Gastrocnemius medialis (tissue), 4 donors: ENCODE data around the gene SERPINA3. TPM values are rescaled to one million over a fixed set of nuclear protein-coding genes. Genes with fewer than 3 reads are reported as not detected.

ENCODE experiments used
- ATAC-seq, 2 donors: fragments of 150-250 bp; one replicate each; pipeline ENCODE4 v1.9.1; 2016
- DNase-seq, 2 donors: peaks; one replicate each; pipeline ENCODE4 v3.0.0-alpha.2; 2019
- H3K27ac ChIP-seq, 4 donors: fragments of 200-600 bp; sonication (generic); 1 replicate in 1 of 4; 2 replicates in 3 of 4; pipeline ENCODE4 v1.5.1; 2016 to 2018; ENCODE audit warnings: mild to moderate bottlenecking in 2 of 4, moderate library complexity in 1 of 4
- H3K27me3 ChIP-seq, 3 donors: fragments of 200-600 bp; sonication (generic) in 2 of 3; 1 replicate in 1 of 3; 2 replicates in 2 of 3; pipeline versions ENCODE4 v1.5.1 to v1.6.0; 2016 to 2019; ENCODE audit warnings: mild to moderate bottlenecking in 1 of 3, moderate library complexity in 1 of 3
- H3K36me3 ChIP-seq, 2 donors: fragments of 200-600 bp; sonication (generic) in 1 of 2; one replicate each; pipeline ENCODE4 v1.5.1; 2017 to 2018
- H3K4me1 ChIP-seq, 2 donors: fragments of 200-600 bp; sonication (generic) in 1 of 2; one replicate each; pipeline ENCODE4 v1.5.1; 2016 to 2017; ENCODE audit warnings: mild to moderate bottlenecking in 2 of 2
- H3K4me3 ChIP-seq, 4 donors: fragments of 200-600 bp; sonication (generic) in 3 of 4; 1 replicate in 1 of 4; 2 replicates in 3 of 4; pipeline ENCODE4 v1.5.1; 2016 to 2019; ENCODE audit warnings: mild to moderate bottlenecking in 2 of 4
- H3K9me3 ChIP-seq, 3 donors: fragments of 200-600 bp; sonication (generic) in 2 of 3; 1 replicate in 1 of 3; 2 replicates in 2 of 3; pipeline ENCODE4 v1.5.1; 2016 to 2019
- CTCF ChIP-seq, 5 experiments: fragments of 450-650 bp in 3 of 5; fragments of 200-600 bp in 2 of 5; sonication (generic) in 2 of 5; IDR thresholded peaks in 4 of 5; conservative IDR thresholded peaks in 1 of 5; 1 replicate in 4 of 5; 2 replicates in 1 of 5; pipeline ENCODE4 v1.5.1; 2016 to 2019; ENCODE audit warnings: antibody characterized with exemption in 5 of 5, mild to moderate bottlenecking in 3 of 5, moderate library complexity in 3 of 5
- POLR2A ChIP-seq, 2 donors: fragments of 450-650 bp; IDR thresholded peaks; one replicate each; pipeline ENCODE4 v1.6.1; 2017; ENCODE audit warnings: antibody characterized with exemption in 2 of 2, mild to moderate bottlenecking in 2 of 2, moderate library complexity in 2 of 2
- in situ Hi-C, 4 donors: fragments of 200-750 bp; cut with MboI; loops; one replicate each; pipeline versions ENCODE4 v1.15.0 to v1.8.0; 2017; ENCODE audit warnings: low sequenced_read_pairs in 4 of 4
- intact Hi-C: fragments of 100-400 bp; cut with DNase I; formaldehyde crosslinking; loops from one replicate; pipeline ENCODE4 v1.15.1; 2023; ENCODE audit warnings: low total_unique reads
- total RNA-seq, 4 donors: library from RNA; depleted of rRNA; stranded (reverse); fragments of >200 nt; gene quantifications; one replicate each; pipeline versions ENCODE4 v1.1.0 to v1.2.3, GENCODE V29; 2016

Gene SERPINA3
- total RNA-seq, 4 donors from 2014 or later: 18.3 to 80.9 (median 66.3) TPM

- DNase-seq (peak in 1 of 2 donors; percentile 30), ATAC-seq (no peak)
- TF ChIP-seq POLR2A (IDR thresholded peaks at IDR 0.05) (no peak), CTCF (IDR thresholded peaks at IDR 0.05 in 4 of 5, conservative IDR thresholded peaks at IDR 0.05 in 1 of 5) (no peak)
- in situ Hi-C loops (no loop called here), intact Hi-C loops (no loop called here)
- no peaks in the 10 kb centered on the region for H3K36me3 ChIP-seq
- H3K4me1 ChIP-seq: no peaks in the 10 kb centered on the region
- H3K27ac ChIP-seq: no peak overlapping the region
- H3K27me3 ChIP-seq: no peaks in the 10 kb centered on the region
- no peaks in the 10 kb centered on the region for H3K9me3 ChIP-seq
- H3K4me3 ChIP-seq: no peak overlapping the region
Observed at GRCh38 chr14:94569381-94570001, 42.7 kb upstream of the SERPINA3 start.

- H3K4me3 ChIP-seq: no peak overlapping the region
- TF ChIP-seq CTCF (IDR thresholded peaks at IDR 0.05 in 4 of 5, conservative IDR thresholded peaks at IDR 0.05 in 1 of 5): no peak
- no peak for TF ChIP-seq POLR2A (IDR thresholded peaks at IDR 0.05)
- H3K4me1 ChIP-seq: no peaks in the 10 kb centered on the region
- H3K27me3 ChIP-seq: no peaks in the 10 kb centered on the region
- in situ Hi-C loops: no loop called here
- no peak for DNase-seq
- H3K9me3 ChIP-seq: no peaks in the 10 kb centered on the region
- no peaks in the 10 kb centered on the region for H3K36me3 ChIP-seq
- H3K27ac ChIP-seq: no peak overlapping the region
- no peak for ATAC-seq
- intact Hi-C loops: no loop called here
Observed at GRCh38 chr14:94570002-94570400, 42.2 kb upstream of the SERPINA3 start.

- H3K4me1 ChIP-seq: no peaks in the 10 kb centered on the region
- intact Hi-C loops: no loop called here
- no peak overlapping the region for H3K27ac ChIP-seq
- peak; percentile 32 to 46 for ATAC-seq
- H3K36me3 ChIP-seq: no peaks in the 10 kb centered on the region
- no peak overlapping the region for H3K4me3 ChIP-seq
- H3K9me3 ChIP-seq: no peaks in the 10 kb centered on the region
- in situ Hi-C loops: no loop called here
- no peak for TF ChIP-seq CTCF (IDR thresholded peaks at IDR 0.05 in 4 of 5, conservative IDR thresholded peaks at IDR 0.05 in 1 of 5)
- TF ChIP-seq POLR2A (IDR thresholded peaks at IDR 0.05): no peak
- peak in 1 of 2 donors; percentile 24 for DNase-seq
- H3K27me3 ChIP-seq: no peaks in the 10 kb centered on the region
Observed at GRCh38 chr14:94570440-94570839, 41.8 kb upstream of the SERPINA3 start.

GRCh38 chr14:94571395-94571794 is 40.8 kb upstream of the SERPINA3 start:
- Histone ChIP-seq H3K27me3 (no peaks in the 10 kb centered on the region), H3K27ac (peak overlapping the region in 3 of 4 donors; percentile 11 to 33 (median 25)), H3K4me1 (no peaks in the 10 kb centered on the region), H3K36me3 (no peaks in the 10 kb centered on the region), H3K9me3 (no peaks in the 10 kb centered on the region), H3K4me3 (no peak overlapping the region)
- DNase-seq (no peak), ATAC-seq (no peak)
- intact Hi-C loops (no loop called here), in situ Hi-C loops (no loop called here)
- TF ChIP-seq CTCF (IDR thresholded peaks at IDR 0.05 in 4 of 5, conservative IDR thresholded peaks at IDR 0.05 in 1 of 5) (no peak), POLR2A (IDR thresholded peaks at IDR 0.05) (no peak)

- Histone ChIP-seq H3K27ac (peak overlapping the region in 2 of 4 donors; percentile 11 to 33), H3K4me3 (no peak overlapping the region), H3K27me3 (no peaks in the 10 kb centered on the region), H3K9me3 (no peaks in the 10 kb centered on the region), H3K4me1 (no peaks in the 10 kb centered on the region), H3K36me3 (no peaks in the 10 kb centered on the region)
- no peak for TF ChIP-seq CTCF (IDR thresholded peaks at IDR 0.05 in 4 of 5, conservative IDR thresholded peaks at IDR 0.05 in 1 of 5)
- TF ChIP-seq POLR2A (IDR thresholded peaks at IDR 0.05): no peak
- in situ Hi-C loops: no loop called here
- no peak for DNase-seq
- ATAC-seq: no peak
- intact Hi-C loops: no loop called here
Observed at GRCh38 chr14:94571950-94572349, 40.2 kb upstream of the SERPINA3 start.
